Cardiac fibroblast (primary cell): ENCODE results near the gene AQP2.
A peak's percentile ranks its signal among the peaks of the same experiment; 100 is the strongest.

Experiments used
- DNase-seq, 2 donors: peaks; one replicate each; pipeline versions ENCODE4 v3.0.0 to v3.0.0-alpha.2; 2010; ENCODE audit warnings: low read depth in 2 of 2
- H3K4me3 ChIP-seq, 2 donors: replicated peaks in 1 of 2; 1 replicate in 1 of 2; 2 replicates in 1 of 2; pipeline ENCODE4 v1.5.1; 2011; ENCODE audit warnings: low read depth in 2 of 2, low read length in 2 of 2, mild to moderate bottlenecking in 2 of 2, moderate library complexity in 1 of 2
- CTCF ChIP-seq: IDR thresholded peaks from one replicate; pipeline ENCODE4 v1.5.1; 2011; ENCODE audit warnings: low read depth, mild to moderate bottlenecking, low read length, inconsistent platforms

AQP2 gene

GRCh38 chr12:49960474-49961110 is 10.1 kb downstream of the AQP2 start:
- H3K4me3 ChIP-seq, result no peak overlapping the region
- no peak for TF ChIP-seq CTCF
- no peak for DNase-seq

- no peak for TF ChIP-seq CTCF
- no peak for DNase-seq
- H3K4me3 ChIP-seq, result peak within 1 kb of the TSS in 1 of 2 donors; percentile 18
These were observed 10.8 kb downstream of the AQP2 start, which contains the start of gene AQP5 for GRCh38 chr12:49961111-49961922. Gene AQP5, plus strand, starts transcription at chr12:49961872. Its CDS starts 146 bp downstream, at chr12:49962018.

- DNase-seq, result no peak
- no peak for TF ChIP-seq CTCF
- no peak overlapping the region for H3K4me3 ChIP-seq
These were observed 11.6 kb downstream of the AQP2 start for GRCh38 chr12:49961993-49962764.

- no peak for TF ChIP-seq CTCF
- DNase-seq, result peak in 1 of 2 donors; percentile 38
- H3K4me3 ChIP-seq, result no peak overlapping the region
These were observed 12.6 kb downstream of the AQP2 start for GRCh38 chr12:49962861-49963765.

- no peak for DNase-seq
- no peak overlapping the region for H3K4me3 ChIP-seq
- no peak for TF ChIP-seq CTCF
These were observed 13.7 kb downstream of the AQP2 start for GRCh38 chr12:49963976-49964815.
